CD4-positive, alpha-beta T cell treated with Interleukin-4 for 1 hour (primary cell): ENCODE results near the gene EFNB2.

Source experiments
- DNase-seq, 2 donors: peaks; one replicate each; pipeline ENCODE4 v3.0.0-alpha.2; 2020 to 2022

The EFNB2 gene

GRCh38 chr13:106535552-106536243 lies at the start of gene EFNB2:
TSS of gene EFNB2 (minus strand) at chr13:106535662. CDS start at chr13:106534964, 698 bp downstream.
- DNase-seq: peak; percentile 89

GRCh38 chr13:106581225-106581624 lies 45.8 kb upstream of the EFNB2 start:
- no peak for DNase-seq

GRCh38 chr13:106575896-106576295 lies 40.4 kb upstream of the EFNB2 start:
- DNase-seq: no peak

GRCh38 chr13:106573868-106574267 lies 38.4 kb upstream of the EFNB2 start:
- DNase-seq: no peak

- DNase-seq: no peak
Measured at GRCh38 chr13:106573284-106573846, 37.9 kb upstream of the EFNB2 start.

GRCh38 chr13:106570299-106570852 lies 34.9 kb upstream of the EFNB2 start:
- DNase-seq: peak; percentile 92 to 93

GRCh38 chr13:106569233-106570095 lies 34.0 kb upstream of the EFNB2 start:
- DNase-seq: no peak

- no peak for DNase-seq
Measured at GRCh38 chr13:106568299-106569003, 33.0 kb upstream of the EFNB2 start.

- DNase-seq: peak; percentile 94 to 96
Measured at GRCh38 chr13:106567474-106568298, 32.2 kb upstream of the EFNB2 start, which contains the start of gene ARGLU1. TSS of gene ARGLU1 (minus strand) at chr13:106568137. CDS start at chr13:106567919, 218 bp downstream.

GRCh38 chr13:106566641-106567473 lies 31.4 kb upstream of the EFNB2 start:
- DNase-seq: peak; percentile 36 to 42

- DNase-seq: no peak
Measured at GRCh38 chr13:106565127-106565775, 29.8 kb upstream of the EFNB2 start.

- DNase-seq: no peak
Measured at GRCh38 chr13:106562301-106562700, 26.8 kb upstream of the EFNB2 start.

GRCh38 chr13:106561551-106562170 lies 26.2 kb upstream of the EFNB2 start:
- peak in 1 of 2 donors; percentile 44 for DNase-seq

GRCh38 chr13:106560821-106561220 lies 25.4 kb upstream of the EFNB2 start:
- no peak for DNase-seq

- DNase-seq: no peak
Measured at GRCh38 chr13:106558527-106558926, 23.1 kb upstream of the EFNB2 start.

GRCh38 chr13:106555631-106556328 lies 20.3 kb upstream of the EFNB2 start:
- DNase-seq: no peak

- no peak for DNase-seq
Measured at GRCh38 chr13:106551751-106552150, 16.3 kb upstream of the EFNB2 start.

GRCh38 chr13:106551350-106551749 lies 15.9 kb upstream of the EFNB2 start:
- no peak for DNase-seq

GRCh38 chr13:106550570-106551135 lies 15.2 kb upstream of the EFNB2 start:
- no peak for DNase-seq
